CD14-positive monocyte (primary cell): ENCODE data around the gene DDX47. TPM values are rescaled to one million over a fixed set of nuclear protein-coding genes. Genes with fewer than 3 reads are reported as not detected.
A peak's percentile ranks its signal among the peaks of the same experiment; 100 is the strongest.

Experiments used
- DNase-seq, 3 donors: peaks; one replicate each; pipeline ENCODE4 v3.0.0-alpha.2; 2011 to 2022
- H2AFZ ChIP-seq: 2 replicates; pipeline ENCODE4 v1.6.0; 2012; ENCODE audit warnings: mild to moderate bottlenecking, low read depth, low read length, inconsistent platforms; ENCODE audit not compliant: insufficient read depth, poor library complexity, severe bottlenecking
- H3K27ac ChIP-seq, 2 donors: 1 replicate in 1 of 2; 2 replicates in 1 of 2; pipeline ENCODE4 v1.5.1; 2012 to 2013; ENCODE audit warnings: low read length in 2 of 2, control low read depth in 1 of 2, inconsistent platforms in 1 of 2, low read depth in 1 of 2, mild to moderate bottlenecking in 1 of 2
- H3K27me3 ChIP-seq, 2 donors: one replicate each; pipeline versions ENCODE4 v1.6.0 to v1.6.1; 2011 to 2013; ENCODE audit warnings: low read length in 2 of 2; ENCODE audit not compliant: control insufficient read depth in 2 of 2, insufficient read depth in 2 of 2
- H3K36me3 ChIP-seq, 2 donors: replicated peaks in 1 of 2; 1 replicate in 1 of 2; 2 replicates in 1 of 2; pipeline versions ENCODE4 v1.5.1 to v1.6.1; 2012 to 2013; ENCODE audit warnings: low read length in 2 of 2, control low read depth in 1 of 2, inconsistent platforms in 1 of 2, mild to moderate bottlenecking in 1 of 2; ENCODE audit not compliant: insufficient read depth in 2 of 2, control insufficient read depth in 1 of 2
- H3K4me1 ChIP-seq, 2 donors: 1 replicate in 1 of 2; 2 replicates in 1 of 2; pipeline versions ENCODE4 v1.5.1 to v1.6.1; 2012 to 2013; ENCODE audit warnings: low read length in 2 of 2, control low read depth in 1 of 2, inconsistent platforms in 1 of 2, mild to moderate bottlenecking in 1 of 2, moderate library complexity in 1 of 2; ENCODE audit not compliant: insufficient read depth in 2 of 2, control insufficient read depth in 1 of 2
- H3K4me2 ChIP-seq: replicated peaks from 2 replicates; pipeline ENCODE3; 2012; ENCODE audit warnings: low read length, moderate library complexity, mild to moderate bottlenecking; ENCODE audit not compliant: poor library complexity, severe bottlenecking; ENCODE audit errors: extremely low read depth
- H3K4me3 ChIP-seq, 3 experiments: fragments of 200-600 bp in 1 of 3; sonication (generic) in 1 of 3; replicated peaks in 1 of 3; 1 replicate in 2 of 3; 2 replicates in 1 of 3; pipeline ENCODE4 v1.5.1; 2011 to 2013; ENCODE audit warnings: low read length in 3 of 3, mild to moderate bottlenecking in 3 of 3, control low read depth in 2 of 3, low read depth in 2 of 3, inconsistent platforms in 1 of 3, moderate library complexity in 1 of 3
- H3K79me2 ChIP-seq: 2 replicates; pipeline ENCODE4 v1.6.0; 2012; ENCODE audit warnings: mild to moderate bottlenecking, control low read depth, inconsistent platforms, low read length, moderate library complexity; ENCODE audit not compliant: insufficient read depth
- H3K9ac ChIP-seq: 2 replicates; pipeline ENCODE4 v1.6.0; 2017; ENCODE audit warnings: low read length, mild to moderate bottlenecking; ENCODE audit not compliant: insufficient read depth, poor library complexity, severe bottlenecking
- H3K9me3 ChIP-seq, 2 donors: replicated peaks in 1 of 2; 1 replicate in 1 of 2; 2 replicates in 1 of 2; pipeline versions ENCODE4 v1.5.1 to v1.6.1; 2012 to 2013; ENCODE audit warnings: low read length in 2 of 2, control low read depth in 1 of 2; ENCODE audit not compliant: control insufficient read depth in 1 of 2, insufficient read depth in 1 of 2
- H4K20me1 ChIP-seq: 2 replicates; pipeline ENCODE4 v1.6.0; 2012; ENCODE audit warnings: mild to moderate bottlenecking, low read length, control low read depth, moderate library complexity; ENCODE audit not compliant: insufficient read depth
- H3K27ac Mint-ChIP-seq, 7 donors: one replicate each; pipeline ENCODE4 v1.8.0; 2020; ENCODE audit warnings: mild to moderate bottlenecking in 7 of 7, mixed read lengths in 7 of 7, moderate library complexity in 6 of 7, inconsistent platforms in 2 of 7
- H3K27me3 Mint-ChIP-seq, 3 donors: one replicate each; pipeline ENCODE4 v1.8.0; 2021 to 2022; ENCODE audit warnings: low read depth in 3 of 3, mild to moderate bottlenecking in 3 of 3, mixed read lengths in 3 of 3, moderate library complexity in 3 of 3, inconsistent platforms in 1 of 3
- H3K36me3 Mint-ChIP-seq, 2 donors: one replicate each; pipeline ENCODE4 v1.8.0; 2020; ENCODE audit warnings: mixed read lengths in 2 of 2, inconsistent platforms in 1 of 2, mild to moderate bottlenecking in 1 of 2
- H3K4me1 Mint-ChIP-seq: one replicate; pipeline ENCODE4 v1.8.0; 2020; ENCODE audit warnings: mild to moderate bottlenecking, mixed read lengths
- H3K4me3 Mint-ChIP-seq, 2 donors: one replicate each; pipeline ENCODE4 v1.8.0; 2020; ENCODE audit warnings: mild to moderate bottlenecking in 2 of 2, mixed read lengths in 2 of 2, moderate library complexity in 1 of 2
- H3K9me3 Mint-ChIP-seq, 7 donors: one replicate each; pipeline ENCODE4 v1.8.0; 2020 to 2022; ENCODE audit warnings: mixed read lengths in 7 of 7, mild to moderate bottlenecking in 6 of 7, moderate library complexity in 6 of 7, inconsistent platforms in 2 of 7
- CTCF ChIP-seq: fragments of 200-600 bp; IDR thresholded peaks from one replicate; pipeline ENCODE4 v1.8.0; 2022; ENCODE audit warnings: antibody characterized with exemption, mild to moderate bottlenecking
- WGBS: methylation state at CpG from one replicate; pipeline ENCODE4 v1.1.5; 2013; ENCODE audit warnings: missing lambda C conversion rate; ENCODE audit not compliant: insufficient coverage; 5-methylcytosine and 5-hydroxymethylcytosine counted together
- intact Hi-C, 2 donors: fragments of 100-400 bp; cut with micrococcal nuclease; formaldehyde crosslinking; loops; one replicate each; pipeline versions ENCODE4 v1.15.0 to v1.15.1; 2023
- polyA plus RNA-seq, 3 donors: library from polyadenylated mRNA; depleted of rRNA in 1 of 3; unstranded in 2 of 3; stranded (reverse) in 1 of 3; fragments of 300-500 nt in 2 of 3; fragments of >200 nt in 1 of 3; fragmentation: Illumina TruSeq in 2 of 3; gene quantifications; 1 replicate in 2 of 3; 2 replicates in 1 of 3; pipeline ENCODE4 v1.2.3, GENCODE V29; 2012 to 2021

DDX47 gene
- polyA plus RNA-seq, 3 donors, result 27.6 to 35.2 (median 30.1) TPM

GRCh38 chr12:12812618-12813119, 477 bp upstream of the DDX47 start:
- no peak overlapping the region for H3K9ac ChIP-seq
- Mint-ChIP-seq H3K27ac (peak overlapping the region in 2 of 7 donors; percentile 94), H3K36me3 (peaks cover 12 to 17% of the 10 kb centered on the region in 2 donors), H3K4me3 (peak overlapping the region; percentile 95), H3K9me3 (peaks cover 0 to 3% (median 0%) of the 10 kb centered on the region in 7 donors), H3K4me1 (peaks cover 58% of the 10 kb centered on the region), H3K27me3 (peaks cover 0 to 2% (median 0%) of the 10 kb centered on the region in 3 donors)
- no peak for TF ChIP-seq CTCF
- peak overlapping the region; percentile 99 for H3K4me2 ChIP-seq
- no peak for DNase-seq
- H3K27ac ChIP-seq, result no peak overlapping the region
- H3K36me3 ChIP-seq, result peaks cover 6 to 15% of the 10 kb centered on the region in 2 donors
- peak overlapping the region in 1 of 3 experiments; percentile 93 for H3K4me3 ChIP-seq
- H3K9me3 ChIP-seq, result no peaks in the 10 kb centered on the region
- intact Hi-C loops, result loop anchor here in 1 of 2 donors (10.0 kb wide), 1 partner anchor 98 kb away; the partner anchor contains the start of gene CDKN1B
- 85% methylated on average over 8 of the region's 14 CpGs for WGBS
- H2AFZ ChIP-seq, result peak overlapping the region; percentile 95
- H3K27me3 ChIP-seq, result no peaks in the 10 kb centered on the region
- peaks cover 38 to 62% of the 10 kb centered on the region in 2 donors for H3K4me1 ChIP-seq
- H3K79me2 ChIP-seq, result peaks cover 45% of the 10 kb centered on the region
- H4K20me1 ChIP-seq, result no peaks in the 10 kb centered on the region

DNA sequence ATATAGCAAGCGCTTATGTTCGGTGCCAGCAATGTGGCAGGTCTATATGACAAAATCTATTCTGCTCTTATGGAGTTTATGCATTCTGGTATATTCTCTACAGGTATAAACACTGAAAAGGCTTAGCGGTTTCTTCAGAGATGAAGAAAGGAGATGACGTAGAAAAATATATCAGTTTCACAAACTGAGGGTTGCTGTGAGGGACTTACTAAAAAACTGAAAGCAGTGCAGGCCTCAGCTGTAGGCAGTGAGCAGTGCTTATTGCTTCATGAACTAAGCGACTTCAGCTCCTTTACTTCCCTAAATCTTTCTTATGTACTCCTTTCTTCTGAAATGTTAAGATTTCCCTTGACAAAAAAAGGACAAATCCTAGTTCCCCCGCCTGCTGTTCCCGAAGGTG, 4.5 kb downstream of the DDX47 start:
- peaks cover 70% of the 10 kb centered on the region for H3K79me2 ChIP-seq
- H3K4me2 ChIP-seq, result peak overlapping the region; percentile 18
- H3K27ac ChIP-seq, result peak overlapping the region in 1 of 2 donors; percentile 78
- peaks cover 17 to 44% of the 10 kb centered on the region in 2 donors for H3K4me1 ChIP-seq
- H3K4me1 Mint-ChIP-seq, result peaks cover 46% of the 10 kb centered on the region
- H3K27me3 Mint-ChIP-seq, result no peaks in the 10 kb centered on the region
- TF ChIP-seq CTCF, result no peak
- WGBS, result no CpG with 5 or more reads among the region's 7 CpGs
- H3K36me3 ChIP-seq, result peaks cover 33 to 53% of the 10 kb centered on the region in 2 donors
- peaks cover 42 to 48% of the 10 kb centered on the region in 2 donors for H3K36me3 Mint-ChIP-seq
- H3K9ac ChIP-seq, result no peak overlapping the region
- H2AFZ ChIP-seq, result no peak overlapping the region
- intact Hi-C loops, result loop anchor here in 1 of 2 donors (10.0 kb wide), 1 partner anchor 103 kb away; the partner anchor contains the start of gene CDKN1B
- DNase-seq, result peak; percentile 31 to 57 (median 47)
- H4K20me1 ChIP-seq, result no peaks in the 10 kb centered on the region
- no peaks in the 10 kb centered on the region for H3K9me3 ChIP-seq
- H3K27ac Mint-ChIP-seq, result peak overlapping the region in 6 of 7 donors; percentile 21 to 89 (median 78)
- no peak overlapping the region for H3K4me3 Mint-ChIP-seq
- no peak overlapping the region for H3K4me3 ChIP-seq
- no peaks in the 10 kb centered on the region for H3K27me3 ChIP-seq
- H3K9me3 Mint-ChIP-seq, result peaks cover 0 to 3% (median 0%) of the 10 kb centered on the region in 7 donors
